Body of pancreas (tissue), 4 donors: ENCODE data around the gene TMEM266. TPM values are rescaled to one million over a fixed set of nuclear protein-coding genes. Genes with fewer than 3 reads are reported as not detected.

ENCODE experiments used
- ATAC-seq: fragments of 150-250 bp; one replicate; pipeline ENCODE4 v1.9.1; 2016
- DNase-seq, 4 donors: peaks; one replicate each; pipeline ENCODE4 v3.0.0-alpha.2; 2019
- H3K27ac ChIP-seq, 4 donors: fragments of 200-600 bp; sonication (generic); 1 replicate in 3 of 4; 2 replicates in 1 of 4; pipeline versions ENCODE4 v1.5.1 to v1.6.1; 2016 to 2019; ENCODE audit warnings: mild to moderate bottlenecking in 1 of 4, mixed read lengths in 1 of 4, moderate library complexity in 1 of 4
- H3K27me3 ChIP-seq, 2 donors: fragments of 200-600 bp; sonication (generic); one replicate each; pipeline ENCODE4 v1.6.0; 2016; ENCODE audit warnings: mild to moderate bottlenecking in 1 of 2
- H3K36me3 ChIP-seq, 2 donors: fragments of 200-600 bp; sonication (generic); replicated peaks in 1 of 2; 2 replicates each; pipeline ENCODE4 v1.5.1; 2016; ENCODE audit warnings: low read depth in 2 of 2; ENCODE audit not compliant: insufficient read depth in 1 of 2
- H3K4me1 ChIP-seq: fragments of 200-600 bp; sonication (generic); one replicate; pipeline ENCODE4 v1.6.0; 2016
- H3K4me3 ChIP-seq, 2 donors: fragments of 200-600 bp; sonication (generic); 1 replicate in 1 of 2; 2 replicates in 1 of 2; pipeline ENCODE4 v1.5.1; 2016 to 2019
- H3K9me3 ChIP-seq, 3 donors: fragments of 200-600 bp; sonication (generic); 1 replicate in 2 of 3; 2 replicates in 1 of 3; pipeline ENCODE4 v1.5.1; 2016
- CTCF ChIP-seq, 7 experiments: fragments of 450-650 bp in 4 of 7; fragments of 200-600 bp in 3 of 7; sonication (generic) in 3 of 7; IDR thresholded peaks; one replicate each; pipeline ENCODE4 v1.5.1; 2016 to 2019; ENCODE audit warnings: antibody characterized with exemption in 7 of 7
- POLR2A ChIP-seq, 3 donors: fragments of 450-650 bp; IDR thresholded peaks; one replicate each; pipeline ENCODE4 v1.6.1; 2016; ENCODE audit warnings: antibody characterized with exemption in 3 of 3, mild to moderate bottlenecking in 2 of 3
- WGBS, 2 donors: methylation state at CpG; one replicate each; pipeline ENCODE4 v1.1.5; 2017; 5-methylcytosine and 5-hydroxymethylcytosine counted together
- intact Hi-C: fragments of 100-400 bp; cut with DNase I; formaldehyde crosslinking; loops from one replicate; pipeline ENCODE4 v1.15.1; 2023
- total RNA-seq, 2 donors: library from RNA; depleted of rRNA; stranded (reverse); fragments of >200 nt; gene quantifications; one replicate each; pipeline ENCODE4 v1.1.0, GENCODE V29; 2016

TMEM266 gene
- total RNA-seq, 2 donors from 2014 or later, result 0.66 to 9.1 TPM

- intact Hi-C loops, result loop anchor here (5.0 kb wide), 1 partner anchor 134 kb away; no protein-coding TSS in a partner anchor
- Histone ChIP-seq H3K9me3 (no peaks in the 10 kb centered on the region), H3K4me1 (peaks cover 17% of the 10 kb centered on the region), H3K36me3 (no peaks in the 10 kb centered on the region), H3K27me3 (no peaks in the 10 kb centered on the region), H3K4me3 (no peak overlapping the region), H3K27ac (no peak overlapping the region)
- 81 to 100% methylated on average over 5 of the region's 6 CpGs for WGBS, 2 donors
- ATAC-seq, result no peak
- TF ChIP-seq POLR2A (IDR thresholded peaks at IDR 0.05), result no peak
- no peak for TF ChIP-seq CTCF (IDR thresholded peaks at IDR 0.05)
- no peak for DNase-seq
Measured at GRCh38 chr15:76198456-76199105, 138.8 kb downstream of the TMEM266 start.

DNA sequence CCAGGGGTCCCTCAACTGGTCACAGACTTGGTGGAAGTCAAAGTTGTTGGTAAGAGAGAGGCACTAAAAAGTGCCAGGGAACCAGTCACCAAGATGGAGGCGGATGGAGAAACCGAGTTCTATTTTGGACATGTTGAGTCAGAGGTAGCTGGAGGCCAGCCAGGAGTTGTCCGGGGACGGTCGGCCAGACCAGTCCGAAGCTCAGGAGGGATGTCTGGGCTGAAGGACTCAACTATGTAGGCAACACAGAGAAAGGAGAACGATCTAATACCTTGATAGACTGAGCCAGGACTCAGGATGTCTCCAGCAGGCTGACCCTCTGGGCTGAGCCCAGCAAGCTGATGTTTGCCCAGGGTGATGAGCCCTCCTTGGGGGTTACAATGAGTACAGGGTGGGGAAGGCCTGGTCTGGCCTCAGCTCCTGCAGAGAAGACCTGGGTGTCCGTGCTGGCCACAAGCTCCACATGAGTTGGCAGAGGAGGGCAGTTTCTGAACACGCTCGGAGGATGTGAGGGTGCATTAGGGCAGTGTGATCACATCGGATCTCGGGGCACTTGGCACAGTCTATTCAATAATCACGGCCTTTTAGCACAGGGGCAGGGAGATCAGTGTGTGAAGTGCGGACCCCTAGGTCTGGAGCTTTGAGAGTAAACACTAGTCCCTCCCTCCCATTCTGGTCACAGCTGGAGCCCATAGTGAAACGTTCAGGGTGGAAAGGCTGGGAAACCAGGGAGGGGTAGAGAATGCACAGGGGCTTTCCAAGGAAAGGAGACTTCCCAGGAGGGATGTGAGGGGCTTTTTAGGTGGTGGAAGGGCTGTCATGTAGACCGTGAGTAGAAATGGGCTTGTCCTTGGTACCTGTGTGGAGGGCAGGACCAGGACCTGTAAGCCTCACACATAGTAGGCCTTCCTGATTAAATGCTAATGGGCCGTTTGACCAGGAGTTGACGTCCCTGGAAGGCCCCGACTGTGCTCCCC is 139.6 kb downstream of the TMEM266 start:
- TF ChIP-seq POLR2A (IDR thresholded peaks at IDR 0.05) (no peak), CTCF (IDR thresholded peaks at IDR 0.05) (no peak)
- Histone ChIP-seq H3K4me3 (no peak overlapping the region), H3K27ac (no peak overlapping the region), H3K4me1 (peaks cover 17% of the 10 kb centered on the region), H3K27me3 (no peaks in the 10 kb centered on the region), H3K36me3 (no peaks in the 10 kb centered on the region), H3K9me3 (no peaks in the 10 kb centered on the region)
- intact Hi-C loops, result loop anchor here (5.0 kb wide), 1 partner anchor 133 kb away; no protein-coding TSS in a partner anchor
- DNase-seq (peak; percentile 33 to 47 (median 38)), ATAC-seq (no peak)
- WGBS, 2 donors, result 80 to 81% methylated on average over 17 to 18 of the region's 19 CpGs

DNA sequence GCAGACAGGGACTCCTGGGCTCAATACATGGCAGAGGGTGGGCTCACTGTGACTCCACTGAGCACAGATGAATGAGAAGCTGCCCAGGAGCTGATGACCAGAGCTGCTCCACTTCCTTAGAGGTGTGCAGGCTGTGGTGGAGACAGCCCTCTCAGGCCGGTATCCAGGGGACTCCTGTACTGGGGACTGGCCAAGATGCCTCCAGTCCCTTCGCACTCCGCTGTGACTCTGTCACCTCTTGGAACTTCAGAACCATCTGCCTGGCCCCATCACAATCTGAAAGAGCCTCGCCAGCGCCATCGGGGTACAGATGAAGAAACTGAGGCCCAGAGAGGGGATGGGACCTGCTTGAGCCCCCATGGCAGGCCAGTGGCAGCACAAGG is 140.3 kb downstream of the TMEM266 start:
- no peak for TF ChIP-seq CTCF (IDR thresholded peaks at IDR 0.05)
- no peak for TF ChIP-seq POLR2A (IDR thresholded peaks at IDR 0.05)
- H3K4me1 ChIP-seq, result peaks cover 17% of the 10 kb centered on the region
- WGBS, 2 donors, result 91 to 100% methylated on average over 6 of the region's 6 CpGs
- no peaks in the 10 kb centered on the region for H3K27me3 ChIP-seq
- DNase-seq (no peak), ATAC-seq (no peak)
- H3K36me3 ChIP-seq, result no peaks in the 10 kb centered on the region
- no peaks in the 10 kb centered on the region for H3K9me3 ChIP-seq
- H3K4me3 ChIP-seq, result no peak overlapping the region
- intact Hi-C loops, result no loop called here
- H3K27ac ChIP-seq, result no peak overlapping the region

- TF ChIP-seq POLR2A (IDR thresholded peaks at IDR 0.05), result no peak
- TF ChIP-seq CTCF (IDR thresholded peaks at IDR 0.05), result no peak
- Histone ChIP-seq H3K9me3 (no peaks in the 10 kb centered on the region), H3K27ac (no peak overlapping the region), H3K4me3 (no peak overlapping the region), H3K36me3 (no peaks in the 10 kb centered on the region), H3K4me1 (peaks cover 17% of the 10 kb centered on the region), H3K27me3 (no peaks in the 10 kb centered on the region)
- DNase-seq (no peak), ATAC-seq (no peak)
- WGBS, 2 donors, result 71 to 79% methylated on average over 3 to 5 of the region's 5 CpGs
- intact Hi-C loops, result no loop called here
Measured at GRCh38 chr15:76200641-76201105, 140.9 kb downstream of the TMEM266 start.
